H1 (cell line): Measurements from ENCODE around the gene SLC22A2. TPM values are rescaled to one million over a fixed set of nuclear protein-coding genes. Genes with fewer than 3 reads are reported as not detected.

Source experiments
- CTCF ChIA-PET: fragments of 300-600 bp; sonication (Branson Sonifier 250); formaldehyde crosslinking; loops from one replicate; lab custom pipeline; 2021; ENCODE audit not compliant: partially characterized antibody; lab: Charles Lee
- POLR2A ChIA-PET: fragments of 300-600 bp; sonication (Branson Sonifier 250); formaldehyde crosslinking; loops from one replicate; lab custom pipeline; 2021; ENCODE audit warnings: inconsistent platforms; ENCODE audit not compliant: partially characterized antibody; lab: Charles Lee
- DNase-seq, 2 experiments: peaks; one replicate each; pipeline versions ENCODE4 v3.0.0 to v3.0.0-alpha.2; 2010 to 2022; ENCODE audit warnings: low spot score in 2 of 2, low read depth in 1 of 2, mixed read lengths in 1 of 2
- FAIRE-seq: peaks from 2 replicates; lab custom pipeline; 2011; peaks lifted over from hg19 to GRCh38; lab: Jason Lieb, UNC
- H2AFZ ChIP-seq: 2 replicates; pipeline ENCODE4 v1.8.1; 2012; ENCODE audit warnings: low read length, inconsistent platforms
- H2AK5ac ChIP-seq: 2 replicates; pipeline ENCODE4 v1.6.1; 2013; ENCODE audit warnings: low read depth, low read length
- H2BK120ac ChIP-seq: replicated peaks from 2 replicates; pipeline ENCODE3; 2013; ENCODE audit warnings: low read depth, low read length, inconsistent platforms
- H2BK12ac ChIP-seq: 2 replicates; pipeline ENCODE4 v1.6.1; 2013; ENCODE audit warnings: low read depth, low read length
- H2BK15ac ChIP-seq: 2 replicates; pipeline ENCODE4 v1.6.1; 2013; ENCODE audit warnings: low read length
- H2BK20ac ChIP-seq: 2 replicates; pipeline ENCODE4 v1.6.1; 2013; ENCODE audit warnings: low read length
- H2BK5ac ChIP-seq: 2 replicates; pipeline ENCODE4 v1.6.1; 2013; ENCODE audit warnings: low read depth, low read length
- H3K14ac ChIP-seq: 2 replicates; pipeline ENCODE4 v1.6.1; 2013; ENCODE audit warnings: inconsistent platforms; ENCODE audit not compliant: insufficient read length
- H3K18ac ChIP-seq: 2 replicates; pipeline ENCODE4 v1.6.1; 2013; ENCODE audit warnings: low read length; ENCODE audit errors: extremely low read depth
- H3K23ac ChIP-seq: 2 replicates; pipeline ENCODE4 v1.6.1; 2013; ENCODE audit warnings: inconsistent platforms; ENCODE audit not compliant: insufficient read length
- H3K23me2 ChIP-seq: 2 replicates; pipeline ENCODE4 v1.6.1; 2013; ENCODE audit warnings: low read depth, low read length
- H3K27ac ChIP-seq: 2 replicates; pipeline ENCODE4 v1.6.1; 2011; ENCODE audit warnings: low read depth, low read length, inconsistent platforms
- H3K27me3 ChIP-seq, 4 experiments: replicated peaks in 1 of 4; 1 replicate in 1 of 4; 2 replicates in 3 of 4; pipeline versions ENCODE4 v1.6.1 to v1.8.1; 2011 to 2013; ENCODE audit warnings: low read length in 3 of 4, mild to moderate bottlenecking in 3 of 4, inconsistent platforms in 2 of 4, mixed read lengths in 2 of 4, moderate library complexity in 1 of 4; ENCODE audit not compliant: control insufficient read depth in 3 of 4, insufficient read depth in 3 of 4; ENCODE audit errors: extremely low read depth in 1 of 4
- H3K36me3 ChIP-seq, 4 experiments: 2 replicates each; pipeline versions ENCODE4 v1.6.1 to v1.8.1; 2011 to 2013; ENCODE audit warnings: mild to moderate bottlenecking in 4 of 4, low read length in 3 of 4, moderate library complexity in 2 of 4, control low read depth in 1 of 4, inconsistent platforms in 1 of 4; ENCODE audit not compliant: insufficient read depth in 4 of 4, control insufficient read depth in 2 of 4
- H3K4ac ChIP-seq: replicated peaks from 2 replicates; pipeline ENCODE3; 2013; ENCODE audit warnings: low read length, low read depth, mixed read lengths, inconsistent platforms; ENCODE audit not compliant: insufficient read length
- H3K4me1 ChIP-seq, 4 experiments: replicated peaks in 1 of 4; 1 replicate in 1 of 4; 2 replicates in 3 of 4; pipeline versions ENCODE4 v1.6.1 to v1.8.1; 2011 to 2013; ENCODE audit warnings: low read length in 3 of 4, inconsistent platforms in 2 of 4, mixed read lengths in 1 of 4; ENCODE audit not compliant: insufficient read depth in 4 of 4, control insufficient read depth in 3 of 4
- H3K4me2 ChIP-seq, 2 experiments: 2 replicates each; pipeline versions ENCODE4 v1.6.1 to v1.8.1; 2011 to 2013; ENCODE audit warnings: low read depth in 2 of 2, low read length in 2 of 2, control low read depth in 1 of 2, inconsistent platforms in 1 of 2, mild to moderate bottlenecking in 1 of 2; ENCODE audit not compliant: insufficient read depth in 1 of 2
- H3K4me3 ChIP-seq, 4 experiments: fragments of 200-600, 300-600 bp in 1 of 4; sonication (generic), shearing (Covaris generic), sonication (Bioruptor Twin) in 1 of 4; 2 replicates each; pipeline versions ENCODE4 v1.5.1 to v1.8.1; 2011 to 2016; ENCODE audit warnings: low read length in 4 of 4, low read depth in 3 of 4, control low read depth in 2 of 4, inconsistent platforms in 2 of 4, mild to moderate bottlenecking in 2 of 4, mixed read lengths in 1 of 4, moderate library complexity in 1 of 4; ENCODE audit not compliant: insufficient read depth in 2 of 4; ENCODE audit errors: extremely low read depth in 1 of 4
- H3K56ac ChIP-seq: replicated peaks from 2 replicates; pipeline ENCODE3; 2013; ENCODE audit warnings: low read depth, mild to moderate bottlenecking, mixed read lengths, low read length, inconsistent platforms; ENCODE audit not compliant: insufficient read length
- H3K79me1 ChIP-seq: 2 replicates; pipeline ENCODE4 v1.6.1; 2013; ENCODE audit warnings: low read depth, low read length, control low read depth
- H3K79me2 ChIP-seq, 2 experiments: 2 replicates each; pipeline versions ENCODE4 v1.6.1 to v1.8.1; 2012 to 2013; ENCODE audit warnings: low read length in 2 of 2, mild to moderate bottlenecking in 2 of 2, inconsistent platforms in 1 of 2; ENCODE audit not compliant: insufficient read depth in 2 of 2, control insufficient read depth in 1 of 2
- H3K9ac ChIP-seq, 4 experiments: replicated peaks in 1 of 4; 1 replicate in 1 of 4; 2 replicates in 3 of 4; pipeline versions ENCODE4 v1.6.1 to v1.8.1; 2011 to 2013; ENCODE audit warnings: low read depth in 3 of 4, low read length in 3 of 4, control low read depth in 2 of 4, mild to moderate bottlenecking in 2 of 4, moderate library complexity in 2 of 4, inconsistent platforms in 1 of 4; ENCODE audit errors: extremely low read depth in 1 of 4
- H3K9me3 ChIP-seq, 2 experiments: 2 replicates each; pipeline versions ENCODE4 v1.6.1 to v1.8.1; 2012 to 2013; ENCODE audit warnings: mild to moderate bottlenecking in 2 of 2, moderate library complexity in 2 of 2, control low read depth in 1 of 2, inconsistent platforms in 1 of 2, low read depth in 1 of 2, low read length in 1 of 2, mixed read lengths in 1 of 2; ENCODE audit not compliant: insufficient read depth in 2 of 2
- H4K20me1 ChIP-seq, 2 experiments: replicated peaks in 1 of 2; 2 replicates each; pipeline versions ENCODE3 to v1.8.1; 2011 to 2013; ENCODE audit warnings: inconsistent platforms in 2 of 2, low read length in 2 of 2, mild to moderate bottlenecking in 1 of 2; ENCODE audit not compliant: insufficient read depth in 2 of 2, control insufficient read depth in 1 of 2
- H4K5ac ChIP-seq: 2 replicates; pipeline ENCODE4 v1.6.1; 2013; ENCODE audit warnings: low read length, low read depth, mixed read lengths, inconsistent platforms; ENCODE audit not compliant: insufficient read length
- H4K8ac ChIP-seq: 2 replicates; pipeline ENCODE4 v1.8.0; 2013; ENCODE audit warnings: mild to moderate bottlenecking, moderate library complexity, low read length, inconsistent platforms; ENCODE audit not compliant: insufficient read depth; ENCODE audit errors: extremely low read depth
- H4K91ac ChIP-seq: replicated peaks from 2 replicates; pipeline ENCODE3; 2013; ENCODE audit warnings: low read length, mixed read lengths, inconsistent platforms; ENCODE audit not compliant: insufficient read length
- BRCA1 ChIP-seq: IDR thresholded peaks from 2 replicates; pipeline ENCODE4 v1.6.1; 2012; ENCODE audit warnings: low read depth, low read length, improper control_type of control experiment
- CBX8 ChIP-seq: fragments of 300-800, 300-1000 bp; sonication (generic); IDR thresholded peaks from 2 replicates; pipeline ENCODE4 v1.7.1; 2016; ENCODE audit warnings: low read depth, low read length, borderline replicate concordance
- EGR1 ChIP-seq: IDR thresholded peaks from 2 replicates; pipeline ENCODE4 v1.6.1; 2011; ENCODE audit warnings: low read depth, low read length, borderline replicate concordance
- HDAC2 ChIP-seq, 2 experiments: fragments of 300-600 bp in 1 of 2; sonication (generic) in 1 of 2; IDR thresholded peaks; 2 replicates each; pipeline ENCODE4 v1.6.1; 2011 to 2012; ENCODE audit warnings: low read depth in 2 of 2, low read length in 2 of 2, mild to moderate bottlenecking in 2 of 2, moderate library complexity in 2 of 2, borderline replicate concordance in 1 of 2, inconsistent platforms in 1 of 2
- KDM5A ChIP-seq: fragments of 200-600 bp; IDR thresholded peaks from 2 replicates; pipeline ENCODE4 v1.7.1; 2012; ENCODE audit warnings: mild to moderate bottlenecking, low read length, inconsistent platforms, mixed read lengths
- MAFK ChIP-seq: IDR thresholded peaks from 2 replicates; pipeline ENCODE4 v1.6.1; 2012; ENCODE audit warnings: low read depth, mild to moderate bottlenecking, improper control_type of control experiment, low read length
- SUZ12 ChIP-seq: fragments of 200-600 bp; sonication (generic); IDR thresholded peaks from 2 replicates; pipeline ENCODE4 v1.6.1; 2012; ENCODE audit warnings: mild to moderate bottlenecking, inconsistent platforms, low read length, moderate library complexity, mixed read lengths
- TEAD4 ChIP-seq: IDR thresholded peaks from 2 replicates; pipeline ENCODE4 v1.6.1; 2012; ENCODE audit warnings: low read depth, low read length, inconsistent platforms, mixed read lengths
- YY1 ChIP-seq: IDR thresholded peaks from 2 replicates; pipeline ENCODE4 v1.6.1; 2011; ENCODE audit warnings: low read depth, mild to moderate bottlenecking, low read length
- WGBS, 2 experiments: shearing (Covaris generic) in 1 of 2; methylation state at CpG; one replicate each; pipeline versions ENCODE4 v1.1.6 to v1.1.7; 2013 to 2015; ENCODE audit warnings: low lambda C conversion rate in 2 of 2, mixed read lengths in 2 of 2, inconsistent platforms in 1 of 2, low coverage in 1 of 2, missing lambda C conversion rate in 1 of 2; ENCODE audit not compliant: insufficient replicate concordance in 2 of 2, insufficient coverage in 1 of 2, insufficient read length in 1 of 2; ENCODE audit errors: extremely low coverage in 1 of 2, missing lambda C conversion rate in 1 of 2; 5-methylcytosine and 5-hydroxymethylcytosine counted together
- polyA plus RNA-seq, 7 experiments: library from polyadenylated mRNA; depleted of rRNA in 3 of 7; stranded (reverse) in 5 of 7; unstranded in 2 of 7; fragments of >200 nt in 5 of 7; fragments of 200-250 nt in 2 of 7; gene quantifications; 1 replicate in 5 of 7; 2 replicates in 1 of 7; 4 replicates in 1 of 7; pipeline versions ENCODE4 v1.2.1 to v1.2.3, GENCODE V29; 2011 to 2013; ENCODE audit warnings: missing spikeins in 2 of 7, mixed read lengths in 2 of 7
- total RNA-seq: library from RNA; stranded (reverse); fragmentation: NEBNext Ultra II Directional; extraction: Animal tissue kit (Norgen Biotek cat#: 25700); gene quantifications from 2 replicates; pipeline ENCODE4 v1.2.1, GENCODE V29; 2021
- TF ChIP-seq, protein P1 (sequence below): IDR thresholded peaks from 2 replicates; pipeline ENCODE4 v1.6.1; 2012; ENCODE audit warnings: inconsistent platforms

Gene SLC22A2
- total and polyA plus RNA-seq, 2 of the 8 experiments (the other 6 are each of a cell fraction or from before 2014, with no cell fraction given) = 0.23 to 1.4 TPM

DNA sequence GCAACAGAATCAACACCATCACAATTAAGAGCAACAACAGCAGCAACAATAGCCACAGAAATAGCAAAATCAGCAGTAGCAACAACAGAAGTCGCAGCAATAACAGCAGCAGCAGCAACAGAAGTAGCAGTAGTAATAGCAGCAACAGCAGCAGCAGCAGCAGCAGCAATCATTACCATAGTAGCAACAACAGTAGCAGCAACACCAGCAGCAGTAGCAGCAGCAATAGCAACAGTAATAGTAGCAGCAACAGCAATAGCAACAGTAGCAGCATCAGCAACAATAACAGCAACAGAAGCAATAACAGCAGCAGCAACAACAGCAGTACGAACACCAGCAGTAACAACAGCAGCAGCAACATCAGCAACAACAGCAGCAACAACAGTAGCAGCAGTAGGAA is 39.8 kb downstream of the SLC22A2 start:
- Histone ChIP-seq H3K56ac (no peak overlapping the region), H2AK5ac (peak overlapping the region; percentile 99), H3K23me2 (no peaks in the 10 kb centered on the region; the same call in 1 of the 2 replicates), H3K79me1 (no peaks in the 10 kb centered on the region), H2BK15ac (peak overlapping the region; percentile 90), H3K27ac (no peak overlapping the region), H3K4me2 (no peak overlapping the region), H3K4ac (no peak overlapping the region), H3K79me2 (peaks cover 0 to 8% of the 10 kb centered on the region in 2 experiments; a peak in 1 of 4 replicates), H4K20me1 (no peaks in the 10 kb centered on the region), H2BK20ac (peak overlapping the region; percentile 18; the same call in 1 of the 2 replicates), H3K23ac (no peak overlapping the region), H3K9ac (no peak overlapping the region), H3K4me1 (peaks cover 2 to 11% (median 9%) of the 10 kb centered on the region in 4 experiments; a peak in 3 of 7 replicates), H3K14ac (no peak overlapping the region), H2AFZ (no peak overlapping the region), H3K27me3 (no peaks in the 10 kb centered on the region), H3K4me3 (no peak overlapping the region), H2BK120ac (no peak overlapping the region), H4K91ac (no peak overlapping the region), H2BK5ac (no peak overlapping the region), H4K5ac (no peak overlapping the region), H2BK12ac (peak overlapping the region; percentile 34; the same call in 1 of the 2 replicates), H4K8ac (peak overlapping the region; percentile 0; the same call in 1 of the 2 replicates), H3K18ac (no peak overlapping the region), H3K36me3 (no peaks in the 10 kb centered on the region), H3K9me3 (peaks cover 11 to 19% of the 10 kb centered on the region in 2 experiments)
- ChIA-PET POLR2A (no interaction called here), CTCF (no interaction called here)
- peak; percentile 85 for FAIRE-seq
- no peak for DNase-seq
- WGBS, 2 experiments = 68% methylated on average over 2 of the region's 2 CpGs; no CpG with 5 or more reads in 1 of the 2 experiments
- TF ChIP-seq CBX8 = no peak
- TF ChIP-seq SUZ12 = no peak
- TF ChIP-seq TEAD4 = no peak
- no peak for TF ChIP-seq MAFK
- TF ChIP-seq HDAC2 (IDR thresholded peaks at IDR 0.05; ENCODE audit: borderline replicate concordance in 1 of 2, low read depth in 2 of 2, low read length in 2 of 2) = no peak
- no peak for TF ChIP-seq BRCA1
- no peak for TF ChIP-seq KDM5A
- TF ChIP-seq EGR1 = no peak
- TF ChIP-seq YY1 = no peak
- TF ChIP-seq, protein P1, sequence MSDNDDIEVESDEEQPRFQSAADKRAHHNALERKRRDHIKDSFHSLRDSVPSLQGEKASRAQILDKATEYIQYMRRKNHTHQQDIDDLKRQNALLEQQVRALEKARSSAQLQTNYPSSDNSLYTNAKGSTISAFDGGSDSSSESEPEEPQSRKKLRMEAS = no peak
